ENCODE data around the gene ECHDC3. TPM values are rescaled to one million over a fixed set of nuclear protein-coding genes. Genes with fewer than 3 reads are reported as not detected.

The ECHDC3 gene
- total and polyA plus RNA-seq, 2 of the 13 experiments (the other 11 are each of a cell fraction or from before 2014, with no cell fraction given), result not detected

GRCh38 chr10:11714750-11715365, 27.3 kb upstream of the ECHDC3 start (continued):
- TF ChIP-seq ZNF30 (CRISPR knock-in tag; IDR thresholded peaks at IDR 0.05), result no peak
- TF ChIP-seq POLR2AphosphoS2 (IDR thresholded peaks at IDR 0.05; ENCODE audit: low read depth, low read length), result no peak
- TF ChIP-seq, protein P1, sequence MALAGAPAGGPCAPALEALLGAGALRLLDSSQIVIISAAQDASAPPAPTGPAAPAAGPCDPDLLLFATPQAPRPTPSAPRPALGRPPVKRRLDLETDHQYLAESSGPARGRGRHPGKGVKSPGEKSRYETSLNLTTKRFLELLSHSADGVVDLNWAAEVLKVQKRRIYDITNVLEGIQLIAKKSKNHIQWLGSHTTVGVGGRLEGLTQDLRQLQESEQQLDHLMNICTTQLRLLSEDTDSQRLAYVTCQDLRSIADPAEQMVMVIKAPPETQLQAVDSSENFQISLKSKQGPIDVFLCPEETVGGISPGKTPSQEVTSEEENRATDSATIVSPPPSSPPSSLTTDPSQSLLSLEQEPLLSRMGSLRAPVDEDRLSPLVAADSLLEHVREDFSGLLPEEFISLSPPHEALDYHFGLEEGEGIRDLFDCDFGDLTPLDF (CRISPR knock-in tag; IDR thresholded peaks at IDR 0.05), result no peak
- no peak for TF ChIP-seq SOX13 (IDR thresholded peaks at IDR 0.05)
- peak in 1 of 2 experiments; percentile 52; a peak in 1 of 4 replicates for TF ChIP-seq SOX13 (CRISPR knock-in tag; conservative IDR thresholded peaks at IDR 0.05 in 1 of 2, IDR thresholded peaks at IDR 0.05 in 1 of 2)
- TF ChIP-seq ZNF720 (CRISPR knock-in tag; IDR thresholded peaks at IDR 0.05), result no peak
- no peak for TF ChIP-seq HNF1A (IDR thresholded peaks at IDR 0.05; ENCODE audit: low read depth)
- TF ChIP-seq HNF1A (CRISPR knock-in tag; IDR thresholded peaks at IDR 0.05; ENCODE audit: borderline replicate concordance), result peak; percentile 66; the same call in 1 of the 2 replicates
- TF ChIP-seq U2AF2 (IDR thresholded peaks at IDR 0.05; ENCODE audit: low read depth, low read length), result 0 out of 2 replicates have a peak, but pooled peaks have one; percentile 33
- no peak for TF ChIP-seq SRSF9 (IDR thresholded peaks at IDR 0.05; ENCODE audit: borderline replicate concordance, insufficient read depth, low read depth, low read length, poor library complexity, severe bottlenecking)
- no peak; the same call in 1 of the 2 replicates for TF ChIP-seq MEIS2 (CRISPR knock-in tag; IDR thresholded peaks at IDR 0.05)
- TF ChIP-seq FOXP1 (IDR thresholded peaks at IDR 0.05), result no peak
- TF ChIP-seq FOXP1 (CRISPR knock-in tag; IDR thresholded peaks at IDR 0.05), result no peak
- TF ChIP-seq ZNF775 (CRISPR knock-in tag; IDR thresholded peaks at IDR 0.05; ENCODE audit: borderline replicate concordance), result no peak
- TF ChIP-seq RFXAP (CRISPR knock-in tag; IDR thresholded peaks at IDR 0.05; ENCODE audit: borderline replicate concordance), result 0 out of 2 replicates have a peak, but pooled peaks have one; percentile 31
- TF ChIP-seq POGZ (CRISPR knock-in tag; IDR thresholded peaks at IDR 0.05), result peak; percentile 41; the same call in 1 of the 2 replicates
- TF ChIP-seq SP2 (CRISPR knock-in tag; IDR thresholded peaks at IDR 0.05), result no peak
- no peak for TF ChIP-seq ZBTB44 (CRISPR knock-in tag; IDR thresholded peaks at IDR 0.05)
- TF ChIP-seq MED13 (CRISPR knock-in tag; IDR thresholded peaks at IDR 0.05), result no peak
- no peak for TF ChIP-seq NFYB (CRISPR knock-in tag; IDR thresholded peaks at IDR 0.05)
- TF ChIP-seq RFXANK (CRISPR knock-in tag; IDR thresholded peaks at IDR 0.05), result no peak
- TF ChIP-seq, protein P2, sequence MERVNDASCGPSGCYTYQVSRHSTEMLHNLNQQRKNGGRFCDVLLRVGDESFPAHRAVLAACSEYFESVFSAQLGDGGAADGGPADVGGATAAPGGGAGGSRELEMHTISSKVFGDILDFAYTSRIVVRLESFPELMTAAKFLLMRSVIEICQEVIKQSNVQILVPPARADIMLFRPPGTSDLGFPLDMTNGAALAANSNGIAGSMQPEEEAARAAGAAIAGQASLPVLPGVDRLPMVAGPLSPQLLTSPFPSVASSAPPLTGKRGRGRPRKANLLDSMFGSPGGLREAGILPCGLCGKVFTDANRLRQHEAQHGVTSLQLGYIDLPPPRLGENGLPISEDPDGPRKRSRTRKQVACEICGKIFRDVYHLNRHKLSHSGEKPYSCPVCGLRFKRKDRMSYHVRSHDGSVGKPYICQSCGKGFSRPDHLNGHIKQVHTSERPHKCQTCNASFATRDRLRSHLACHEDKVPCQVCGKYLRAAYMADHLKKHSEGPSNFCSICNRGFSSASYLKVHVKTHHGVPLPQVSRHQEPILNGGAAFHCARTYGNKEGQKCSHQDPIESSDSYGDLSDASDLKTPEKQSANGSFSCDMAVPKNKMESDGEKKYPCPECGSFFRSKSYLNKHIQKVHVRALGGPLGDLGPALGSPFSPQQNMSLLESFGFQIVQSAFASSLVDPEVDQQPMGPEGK (CRISPR knock-in tag; IDR thresholded peaks at IDR 0.05), result peak; percentile 50; the same call in 1 of the 2 replicates
- no peak for TF ChIP-seq ZNF274 (CRISPR knock-in tag; IDR thresholded peaks at IDR 0.05)

Measured in HepG2 (cell line).